GM19455 (cell line): ENCODE data around the gene TIMP1.

ENCODE experiments used
- ATAC-seq: cut with Tn5 transposase; IDR thresholded peaks from one replicate; pipeline ENCODE4 v1.9.1; 2021; ENCODE audit not compliant: unreplicated experiment

TIMP1 gene

GRCh38 chrX:47633689-47634590 lies 51.7 kb downstream of the TIMP1 start:
- no peak for ATAC-seq

- ATAC-seq, result no peak
Observed at GRCh38 chrX:47634871-47635575, 52.8 kb downstream of the TIMP1 start.
